Nephron (organoid): ENCODE results near the gene CLEC4G.

Source experiments
- H3K27ac Mint-ChIP-seq, 3 experiments: 2 replicates each; pipeline ENCODE4 v1.8.0; 2020; ENCODE audit warnings: mixed read lengths in 3 of 3, mild to moderate bottlenecking in 2 of 3, moderate library complexity in 1 of 3
- H3K27me3 Mint-ChIP-seq: 2 replicates; pipeline ENCODE4 v1.8.0; 2021; ENCODE audit warnings: low read depth, mild to moderate bottlenecking, moderate library complexity, mixed read lengths
- H3K36me3 Mint-ChIP-seq: 2 replicates; pipeline ENCODE4 v1.8.0; 2020; ENCODE audit warnings: low read depth, mixed read lengths
- H3K4me1 Mint-ChIP-seq: 2 replicates; pipeline ENCODE4 v1.8.0; 2020; ENCODE audit warnings: mixed read lengths
- H3K4me3 Mint-ChIP-seq, 3 experiments: 2 replicates each; pipeline ENCODE4 v1.8.0; 2020; ENCODE audit warnings: mild to moderate bottlenecking in 3 of 3, mixed read lengths in 3 of 3, moderate library complexity in 2 of 3
- H3K9me3 Mint-ChIP-seq: 2 replicates; pipeline ENCODE4 v1.8.0; 2020; ENCODE audit warnings: mixed read lengths
- CTCF ChIP-seq, 3 experiments: fragments of 200-600 bp; sonication (generic); IDR thresholded peaks; one replicate each; pipeline ENCODE4 v1.5.0; 2021; ENCODE audit warnings: antibody characterized with exemption in 3 of 3; ENCODE audit not compliant: unreplicated experiment in 3 of 3

CLEC4G gene

GRCh38 chr19:7763696-7764095 lies 31.8 kb upstream of the CLEC4G start:
- Mint-ChIP-seq H3K27me3 (peaks cover 12% of the 10 kb centered on the region), H3K4me1 (no peaks in the 10 kb centered on the region), H3K27ac (no peak overlapping the region), H3K36me3 (no peaks in the 10 kb centered on the region), H3K9me3 (peaks cover 21% of the 10 kb centered on the region), H3K4me3 (no peak overlapping the region)
- no peak for TF ChIP-seq CTCF (IDR thresholded peaks at IDR 0.05; ENCODE audit: unreplicated experiment in 3 of 3)

GRCh38 chr19:7762719-7763293 lies 30.9 kb upstream of the CLEC4G start, which contains the start of gene CLEC4M:
Gene CLEC4M (plus strand): TSS chr19:7763243. CDS start chr19:7763267, 24 bp downstream.
- H3K4me3 Mint-ChIP-seq: no peak within 1 kb of the TSS
- no peaks in the 10 kb centered on the region for H3K4me1 Mint-ChIP-seq

GRCh38 chr19:7759156-7759555 lies 27.2 kb upstream of the CLEC4G start:
- no peaks in the 10 kb centered on the region for H3K36me3 Mint-ChIP-seq
- peaks cover 52% of the 10 kb centered on the region for H3K9me3 Mint-ChIP-seq
- peaks cover 7% of the 10 kb centered on the region for H3K27me3 Mint-ChIP-seq
- no peak overlapping the region for H3K4me3 Mint-ChIP-seq
- H3K27ac Mint-ChIP-seq: no peak overlapping the region
- no peaks in the 10 kb centered on the region for H3K4me1 Mint-ChIP-seq
- TF ChIP-seq CTCF (IDR thresholded peaks at IDR 0.05; ENCODE audit: unreplicated experiment in 3 of 3): no peak

More at GRCh38 chr19:7762719-7763293, 30.9 kb upstream of the CLEC4G start, which contains the start of gene CLEC4M:
- Mint-ChIP-seq H3K36me3 (no peaks in the 10 kb centered on the region), H3K9me3 (peaks cover 28% of the 10 kb centered on the region), H3K27ac (no peak within 1 kb of the TSS), H3K27me3 (peaks cover 8% of the 10 kb centered on the region)
- TF ChIP-seq CTCF (IDR thresholded peaks at IDR 0.05; ENCODE audit: unreplicated experiment in 3 of 3): no peak

GRCh38 chr19:7757358-7757757 lies 25.4 kb upstream of the CLEC4G start:
- Mint-ChIP-seq H3K27me3 (peaks cover 4% of the 10 kb centered on the region), H3K36me3 (no peaks in the 10 kb centered on the region), H3K4me1 (no peaks in the 10 kb centered on the region), H3K9me3 (peaks cover 54% of the 10 kb centered on the region), H3K27ac (no peak overlapping the region), H3K4me3 (no peak overlapping the region)
- TF ChIP-seq CTCF (IDR thresholded peaks at IDR 0.05; ENCODE audit: unreplicated experiment in 3 of 3): no peak

- TF ChIP-seq CTCF (IDR thresholded peaks at IDR 0.05; ENCODE audit: unreplicated experiment in 3 of 3): no peak
- Mint-ChIP-seq H3K4me1 (no peaks in the 10 kb centered on the region), H3K9me3 (peaks cover 48% of the 10 kb centered on the region), H3K27ac (no peak overlapping the region), H3K36me3 (no peaks in the 10 kb centered on the region), H3K4me3 (no peak overlapping the region), H3K27me3 (peaks cover 4% of the 10 kb centered on the region)
These were observed 24.3 kb upstream of the CLEC4G start for GRCh38 chr19:7756258-7756657.

- Mint-ChIP-seq H3K36me3 (no peaks in the 10 kb centered on the region), H3K4me1 (peaks cover 6% of the 10 kb centered on the region), H3K27me3 (peaks cover 19% of the 10 kb centered on the region), H3K4me3 (no peak overlapping the region), H3K9me3 (peaks cover 24% of the 10 kb centered on the region), H3K27ac (no peak overlapping the region)
- TF ChIP-seq CTCF (IDR thresholded peaks at IDR 0.05; ENCODE audit: unreplicated experiment in 3 of 3): no peak
These were observed 19.4 kb upstream of the CLEC4G start for GRCh38 chr19:7751157-7751783.
